NCI-H510A (cell line): Measurements from ENCODE around the gene SFPQ.
"Not testable (repeated sequence)": the region's sequence is repeated elsewhere in the genome, so short reads cannot be mapped to it uniquely, and the experiment has no call there.

Experiments used
- DNase-seq: peaks from one replicate; lab custom pipeline; 2025; lab: John Stamatoyannopoulos, UW

The SFPQ gene

DNA sequence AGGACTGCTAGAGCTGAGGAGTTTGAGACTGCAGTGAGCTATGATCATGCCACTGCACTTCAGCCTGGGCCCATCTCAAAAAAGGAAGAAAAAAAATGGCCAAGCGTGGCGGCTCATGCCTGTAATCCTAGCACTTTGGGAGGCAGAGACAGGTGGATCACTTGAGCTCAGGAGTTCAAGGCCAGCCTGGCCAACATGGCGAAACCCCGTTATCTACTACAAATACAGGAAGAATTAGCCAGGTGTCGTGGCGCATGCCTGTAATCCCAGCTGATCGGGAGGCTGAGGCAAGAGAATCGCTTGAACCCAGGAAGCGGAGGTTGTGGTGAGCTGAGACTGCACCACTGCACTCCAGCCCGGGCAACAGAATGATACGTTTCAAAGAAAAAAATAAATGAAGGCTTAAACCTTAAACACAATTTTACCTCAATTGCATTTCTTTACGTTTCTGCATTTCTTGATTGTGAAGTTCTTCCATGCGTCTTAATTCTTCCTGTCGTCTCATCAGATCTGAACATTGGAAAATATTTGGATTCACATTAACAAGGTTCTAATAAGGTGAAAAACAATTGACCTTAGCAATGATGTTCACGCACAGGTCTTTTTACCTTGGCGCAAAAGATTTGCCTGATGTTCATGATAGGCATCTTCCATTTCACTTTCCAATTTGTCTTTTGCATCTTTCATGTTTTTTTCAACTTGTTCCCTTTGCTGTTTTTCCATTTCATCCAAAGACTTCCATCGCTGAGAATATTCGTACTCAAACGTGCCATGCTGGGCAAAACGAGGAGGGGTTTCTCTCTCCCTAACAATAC, 4.2 kb downstream of the SFPQ start:
- DNase-seq = no peak

DNA sequence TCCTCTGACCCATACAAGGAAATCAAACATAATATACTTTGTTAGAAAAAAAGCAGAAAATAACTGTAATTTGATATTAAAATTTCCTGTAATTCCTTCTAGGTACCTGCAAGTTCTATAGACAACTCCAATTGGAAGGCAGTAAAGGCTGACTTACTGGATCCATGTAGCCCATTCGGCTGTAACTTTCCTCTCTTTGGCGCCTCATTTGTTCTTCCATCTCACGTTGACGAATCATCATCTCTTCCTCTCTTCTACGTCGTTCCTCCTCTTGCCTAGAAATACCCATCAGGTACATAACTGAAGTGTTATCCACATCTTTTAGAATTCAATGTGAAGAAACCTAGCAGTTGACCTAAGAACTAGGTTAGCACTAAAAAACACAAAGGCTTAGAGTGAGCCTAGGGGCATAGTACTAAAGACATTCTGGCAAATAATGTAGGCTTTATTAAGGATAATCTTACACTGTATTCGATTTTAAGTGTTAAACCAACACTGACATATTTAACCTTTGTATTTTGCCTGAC, 5.1 kb downstream of the SFPQ start:
- no peak for DNase-seq

GRCh38 chr1:35186239-35186638, 6.7 kb downstream of the SFPQ start:
- no peak for DNase-seq

DNA sequence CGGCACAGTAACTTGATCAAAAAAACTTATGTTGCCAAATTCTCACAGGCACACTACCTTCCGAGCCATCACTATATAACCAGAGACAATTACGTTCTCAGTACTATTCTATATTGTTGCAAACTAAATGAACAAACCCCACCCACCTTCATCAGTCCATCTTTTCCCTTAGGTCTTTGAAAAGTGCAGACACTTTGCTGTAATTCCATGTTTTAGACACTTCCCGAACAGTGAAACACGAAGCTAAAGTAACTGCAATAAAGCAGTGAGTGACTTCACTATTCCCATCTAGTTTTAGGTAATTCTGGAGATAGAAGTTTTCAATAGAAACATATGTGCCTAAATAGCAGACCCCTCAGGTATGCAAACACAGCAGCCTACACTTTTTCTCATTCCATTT, 7.7 kb downstream of the SFPQ start:
- DNase-seq = no peak

DNA sequence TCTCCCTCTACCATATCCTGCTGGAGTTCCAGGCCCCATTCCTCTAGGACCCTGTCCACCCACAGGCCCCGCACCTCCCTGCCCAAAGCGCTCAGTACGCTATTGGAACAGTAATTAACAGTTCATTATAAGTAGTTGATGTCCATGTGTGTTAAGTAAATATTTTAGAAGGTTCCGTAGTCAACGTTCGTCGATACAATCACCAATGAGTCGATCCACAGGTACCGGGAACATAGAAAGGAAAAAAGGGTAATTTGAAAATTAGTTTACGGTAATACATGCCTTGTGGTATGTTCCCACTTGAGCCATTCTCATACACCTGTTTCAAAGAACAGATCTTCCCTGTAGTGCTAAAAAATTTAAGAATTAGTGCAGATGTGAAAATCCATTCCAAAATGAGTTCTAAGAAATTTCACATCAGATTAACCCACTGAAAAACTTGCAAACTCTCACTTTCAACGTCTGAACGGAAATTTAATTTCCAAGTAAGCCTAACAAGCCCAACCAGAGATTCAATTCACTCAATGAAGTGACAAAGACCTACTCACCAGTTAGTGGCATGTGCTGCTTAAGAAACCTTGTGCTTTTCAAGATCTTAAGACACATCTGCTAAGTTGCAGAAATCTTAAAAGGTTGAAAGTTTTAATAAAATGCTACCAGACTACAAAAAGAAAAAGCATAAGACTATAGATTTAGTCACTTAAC, 8.3 kb downstream of the SFPQ start:
- no peak for DNase-seq

DNA sequence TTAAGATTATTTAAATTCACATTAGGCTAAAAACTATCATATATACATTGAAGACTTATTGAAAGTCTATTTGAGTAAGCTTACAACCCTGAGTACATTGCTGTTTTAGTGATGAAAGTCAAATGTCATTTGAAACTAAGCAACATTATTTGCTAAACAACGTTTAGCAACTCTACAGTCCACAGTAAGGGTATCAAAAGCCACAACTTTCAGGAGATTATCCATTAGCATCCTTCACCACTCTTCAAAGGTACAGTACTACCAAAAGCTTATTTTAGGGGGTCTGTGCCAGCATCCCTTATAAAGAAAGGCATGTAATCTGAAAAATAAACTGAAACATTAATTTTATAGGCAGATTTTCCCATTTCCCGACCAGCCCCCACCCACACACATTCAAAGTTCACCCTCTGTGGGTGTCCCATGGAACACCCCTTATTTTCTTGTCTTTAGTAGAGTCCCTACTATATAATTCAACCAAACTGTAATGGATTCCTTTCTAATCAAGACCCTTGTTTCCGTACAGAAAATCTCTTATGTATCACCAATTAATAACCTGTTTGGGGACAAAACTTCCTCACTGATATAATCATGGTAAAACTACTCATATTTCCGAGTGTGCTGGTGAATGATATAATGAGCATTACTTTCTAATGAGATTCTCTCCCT, 11.0 kb downstream of the SFPQ start:
- no peak for DNase-seq

- DNase-seq = no peak
Measured at GRCh38 chr1:35180776-35181374, 12.1 kb downstream of the SFPQ start.

- no peak for DNase-seq
Measured at GRCh38 chr1:35179908-35180307, 13.0 kb downstream of the SFPQ start.

GRCh38 chr1:35178874-35179380, 14.0 kb downstream of the SFPQ start:
- no peak for DNase-seq

- no peak for DNase-seq
Measured at GRCh38 chr1:35178295-35178695, 14.7 kb downstream of the SFPQ start.

DNA sequence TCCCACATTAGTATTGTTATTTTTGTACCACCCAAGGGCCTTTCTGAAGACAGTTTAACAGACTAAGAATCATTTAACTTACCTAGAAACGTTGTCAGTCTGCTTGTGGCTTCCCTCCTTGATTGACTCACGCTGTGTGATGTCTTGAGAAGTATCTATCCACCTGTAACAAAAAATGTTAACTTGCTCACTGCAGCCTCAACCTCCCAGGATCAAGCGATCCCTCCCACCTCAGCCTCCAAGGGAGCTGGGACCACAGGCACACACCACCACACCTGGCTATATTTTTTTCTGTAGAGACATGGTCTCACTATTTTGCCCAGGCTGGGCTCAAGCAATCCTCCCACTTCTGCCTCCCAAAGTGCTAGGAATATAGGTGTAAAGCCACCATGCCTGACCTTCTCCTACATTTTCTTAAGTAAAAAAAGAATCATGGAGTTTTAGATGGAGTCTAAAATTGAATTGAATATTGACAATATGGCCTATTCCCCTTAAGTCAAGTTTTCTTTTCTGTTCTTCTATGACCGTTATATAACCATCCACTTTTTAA, 15.6 kb downstream of the SFPQ start:
- no peak for DNase-seq

GRCh38 chr1:35175602-35176001, 17.3 kb downstream of the SFPQ start:
- DNase-seq = no peak

GRCh38 chr1:35175098-35175576, 17.8 kb downstream of the SFPQ start:
- DNase-seq = no peak

GRCh38 chr1:35173909-35174540, 18.9 kb downstream of the SFPQ start:
- DNase-seq = no peak

DNA sequence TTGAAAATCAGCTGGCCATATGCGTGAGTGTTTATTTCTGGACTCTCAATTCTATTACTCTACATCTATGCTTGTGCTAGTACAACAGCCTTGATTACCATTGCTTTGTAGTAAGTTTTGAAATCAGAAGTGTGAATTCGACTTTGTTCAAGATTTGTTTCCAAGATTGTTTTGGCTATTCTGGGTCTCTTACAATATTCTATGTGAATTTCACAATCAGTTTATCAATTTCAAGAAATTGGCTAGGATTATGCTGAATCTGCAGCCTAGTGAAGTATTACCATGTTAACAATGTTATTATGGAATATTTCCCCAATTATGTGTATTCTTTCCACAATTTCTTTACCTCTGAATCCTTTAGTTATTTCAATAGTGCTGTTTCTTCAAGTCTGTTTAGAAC, 19.5 kb downstream of the SFPQ start:
- DNase-seq = no peak

GRCh38 chr1:35172022-35172421, 20.9 kb downstream of the SFPQ start:
- DNase-seq = no peak

- DNase-seq = no peak
Measured at GRCh38 chr1:35171579-35171978, 21.4 kb downstream of the SFPQ start.

GRCh38 chr1:35164893-35165292, 28.1 kb downstream of the SFPQ start:
- DNase-seq = no peak

- no peak for DNase-seq
Measured at GRCh38 chr1:35151220-35151619, 41.7 kb downstream of the SFPQ start.

DNA sequence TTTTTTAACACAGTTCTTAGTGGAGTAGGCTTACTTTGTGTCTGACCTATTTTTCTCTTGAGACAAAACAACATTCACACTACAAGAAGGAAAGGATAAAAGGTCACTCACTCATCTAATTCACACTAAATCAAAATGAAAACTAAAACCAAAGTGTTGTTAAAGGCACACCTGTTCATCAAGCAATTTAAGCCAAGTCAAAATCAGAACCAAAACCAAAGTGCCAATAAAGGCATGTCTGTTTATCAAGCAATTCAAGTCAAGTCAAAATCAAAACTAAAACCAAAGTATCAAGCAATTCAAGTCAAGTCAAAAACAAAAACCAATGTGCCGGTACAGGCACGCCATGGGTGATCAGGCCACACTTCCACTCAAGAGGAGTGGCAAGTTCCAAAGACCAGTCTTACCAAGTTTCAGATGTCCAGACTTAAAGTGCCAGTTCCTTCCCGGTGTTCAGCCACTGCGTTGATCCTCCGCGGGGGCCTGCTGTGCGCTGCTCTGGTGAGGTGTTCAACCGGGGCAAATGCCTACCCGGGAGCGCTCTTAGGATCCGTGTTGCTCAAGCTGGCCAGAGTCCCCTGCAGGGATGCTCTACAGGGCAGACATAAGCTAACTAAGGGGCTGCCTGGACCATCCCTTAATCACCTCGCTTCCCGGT, 46.9 kb downstream of the SFPQ start:
- not testable (repeated sequence) for DNase-seq
